GM19397 (cell line): ENCODE data around the gene ISCU.
"Not testable (repeated sequence)": the region's sequence is repeated elsewhere in the genome, so short reads cannot be mapped to it uniquely, and the experiment has no call there.

Experiments
- ATAC-seq: cut with Tn5 transposase; IDR thresholded peaks from one replicate; pipeline ENCODE4 v1.9.1; 2021; ENCODE audit warnings: mild to moderate bottlenecking, moderate library complexity; ENCODE audit not compliant: unreplicated experiment

Gene ISCU

GRCh38 chr12:108586306-108586705, 23.9 kb downstream of the ISCU start:
- no peak for ATAC-seq

GRCh38 chr12:108587826-108588225, 25.4 kb downstream of the ISCU start:
- ATAC-seq = no peak

GRCh38 chr12:108589028-108589839, 26.8 kb downstream of the ISCU start:
- no peak for ATAC-seq

- ATAC-seq = no peak
Measured at GRCh38 chr12:108589840-108590229, 27.4 kb downstream of the ISCU start.

GRCh38 chr12:108590463-108590862, 28.1 kb downstream of the ISCU start:
- ATAC-seq = not testable (repeated sequence)

GRCh38 chr12:108591267-108591980, 29.0 kb downstream of the ISCU start:
- no peak for ATAC-seq

- no peak for ATAC-seq
Measured at GRCh38 chr12:108592033-108592909, 29.9 kb downstream of the ISCU start.

- ATAC-seq = no peak
Measured at GRCh38 chr12:108594323-108594903, 32.0 kb downstream of the ISCU start.

GRCh38 chr12:108594960-108595710, 32.7 kb downstream of the ISCU start:
- ATAC-seq = no peak

GRCh38 chr12:108595711-108596647, 33.6 kb downstream of the ISCU start:
- no peak for ATAC-seq

GRCh38 chr12:108596854-108597558, 34.6 kb downstream of the ISCU start:
- no peak for ATAC-seq

- no peak for ATAC-seq
Measured at GRCh38 chr12:108597559-108598471, 35.4 kb downstream of the ISCU start, which contains the start of gene TMEM119. Gene TMEM119 (minus strand): TSS chr12:108598084. CDS start chr12:108592383, 5,701 bp downstream.

- ATAC-seq = no peak
Measured at GRCh38 chr12:108598553-108599250, 36.3 kb downstream of the ISCU start.

- ATAC-seq = no peak
Measured at GRCh38 chr12:108599541-108599940, 37.1 kb downstream of the ISCU start.

- ATAC-seq = no peak
Measured at GRCh38 chr12:108599948-108600701, 37.7 kb downstream of the ISCU start.

- ATAC-seq = no peak
Measured at GRCh38 chr12:108600702-108601007, 38.3 kb downstream of the ISCU start.
